KMS-11 (cell line): ENCODE data around the gene RIMKLA.

ENCODE experiments used
- H2AFZ ChIP-seq: fragments of 200-600 bp; sonication (generic); 2 replicates; pipeline ENCODE4 v1.6.1; 2016; ENCODE audit warnings: antibody characterized with exemption, mixed run types, low read depth
- H3K27ac ChIP-seq: fragments of 200-600 bp; sonication (generic); 2 replicates; pipeline ENCODE4 v1.6.1; 2016; ENCODE audit warnings: mild to moderate bottlenecking, mixed run types
- H3K27me3 ChIP-seq: fragments of 200-600 bp; sonication (generic); 2 replicates; pipeline ENCODE4 v1.6.1; 2017; ENCODE audit warnings: mild to moderate bottlenecking, low read depth, mixed run types, moderate library complexity; ENCODE audit not compliant: insufficient read depth
- H3K36me3 ChIP-seq: fragments of 200-600 bp; sonication (generic); 2 replicates; pipeline ENCODE4 v1.6.1; 2017; ENCODE audit warnings: mild to moderate bottlenecking, mixed run types; ENCODE audit not compliant: insufficient read depth
- H3K4me1 ChIP-seq: fragments of 200-600 bp; sonication (generic); 2 replicates; pipeline ENCODE4 v1.6.1; 2016; ENCODE audit warnings: mild to moderate bottlenecking, low read depth, mixed run types; ENCODE audit not compliant: poor library complexity, severe bottlenecking
- H3K4me2 ChIP-seq: fragments of 200-600 bp; sonication (generic); 2 replicates; pipeline ENCODE4 v1.7.0; 2016; ENCODE audit warnings: mild to moderate bottlenecking, mixed run types
- H3K4me3 ChIP-seq: fragments of 200-600 bp; sonication (generic); IDR thresholded peaks from 2 replicates; pipeline ENCODE4 v1.6.1; 2017; ENCODE audit warnings: low read depth, low read length, mixed read lengths; ENCODE audit not compliant: insufficient read depth
- H3K79me2 ChIP-seq: fragments of 200-600 bp; sonication (generic); 2 replicates; pipeline ENCODE4 v1.6.1; 2016; ENCODE audit warnings: low read depth, mixed run types; ENCODE audit not compliant: insufficient read depth
- H3K9ac ChIP-seq: fragments of 200-600 bp; sonication (generic); 2 replicates; pipeline ENCODE4 v1.6.1; 2016; ENCODE audit warnings: mild to moderate bottlenecking, mixed run types
- H4K20me1 ChIP-seq: fragments of 200-600 bp; sonication (generic); 2 replicates; pipeline ENCODE4 v1.6.1; 2016; ENCODE audit warnings: mild to moderate bottlenecking, mixed run types; ENCODE audit not compliant: insufficient read depth
- CTCF ChIP-seq: fragments of 200-600 bp; sonication (generic); conservative IDR thresholded peaks from 2 replicates; pipeline ENCODE4 v1.6.1; 2017; ENCODE audit warnings: low read depth, mild to moderate bottlenecking, antibody characterized with exemption, low read length, moderate library complexity, mixed read lengths

The RIMKLA gene

GRCh38 chr1:42431514-42431913 is 50.9 kb downstream of the RIMKLA start:
- TF ChIP-seq CTCF, result no peak
- H3K4me3 ChIP-seq, result no peak overlapping the region
- no peaks in the 10 kb centered on the region for H4K20me1 ChIP-seq
- no peaks in the 10 kb centered on the region for H3K27me3 ChIP-seq
- no peaks in the 10 kb centered on the region for H3K36me3 ChIP-seq
- no peak overlapping the region for H3K4me2 ChIP-seq
- no peaks in the 10 kb centered on the region for H3K79me2 ChIP-seq
- H2AFZ ChIP-seq, result no peak overlapping the region
- no peak overlapping the region for H3K9ac ChIP-seq
- no peak overlapping the region for H3K27ac ChIP-seq
- no peaks in the 10 kb centered on the region for H3K4me1 ChIP-seq

- no peak for TF ChIP-seq CTCF
- no peak overlapping the region for H2AFZ ChIP-seq
- no peak overlapping the region for H3K4me2 ChIP-seq
Observed at GRCh38 chr1:42432714-42433113, 52.1 kb downstream of the RIMKLA start.

GRCh38 chr1:42433369-42433768 is 52.8 kb downstream of the RIMKLA start:
- Histone ChIP-seq H3K4me3 (no peak overlapping the region), H4K20me1 (no peaks in the 10 kb centered on the region), H3K4me1 (no peaks in the 10 kb centered on the region), H2AFZ (no peak overlapping the region), H3K9ac (no peak overlapping the region), H3K36me3 (no peaks in the 10 kb centered on the region), H3K4me2 (no peak overlapping the region), H3K79me2 (no peaks in the 10 kb centered on the region), H3K27ac (no peak overlapping the region), H3K27me3 (no peaks in the 10 kb centered on the region)
- no peak for TF ChIP-seq CTCF

More at GRCh38 chr1:42432714-42433113, 52.1 kb downstream of the RIMKLA start:
- Histone ChIP-seq H3K9ac (no peak overlapping the region), H3K79me2 (no peaks in the 10 kb centered on the region), H4K20me1 (no peaks in the 10 kb centered on the region), H3K36me3 (no peaks in the 10 kb centered on the region), H3K4me1 (no peaks in the 10 kb centered on the region), H3K4me3 (no peak overlapping the region), H3K27me3 (no peaks in the 10 kb centered on the region), H3K27ac (no peak overlapping the region)

- Histone ChIP-seq H3K27ac (no peak overlapping the region), H3K4me2 (no peak overlapping the region), H2AFZ (no peak overlapping the region), H3K4me3 (no peak overlapping the region), H3K36me3 (no peaks in the 10 kb centered on the region), H3K4me1 (no peaks in the 10 kb centered on the region), H3K9ac (no peak overlapping the region), H3K27me3 (no peaks in the 10 kb centered on the region), H3K79me2 (no peaks in the 10 kb centered on the region), H4K20me1 (no peaks in the 10 kb centered on the region)
- no peak for TF ChIP-seq CTCF
Observed at GRCh38 chr1:42434340-42434739, 53.7 kb downstream of the RIMKLA start.
